Stimulated activated naive CD8-positive, alpha-beta T cell treated with anti-CD3 and anti-CD28 coated beads, Interleukin-15, amount 100 ng/mL, for 72 hours (primary cell): ENCODE measurements around the gene CCER1.

Experiments
- ATAC-seq: fragments of 150-1000 bp; cut with Tn5 transposase; 2 replicates; pipeline ENCODE4 v1.10.0; 2021; ENCODE audit warnings: mild to moderate bottlenecking, moderate library complexity
- DNase-seq, 2 donors: peaks; one replicate each; pipeline ENCODE4 v3.0.0; 2021 to 2022
- H3K27ac Mint-ChIP-seq, 2 donors: one replicate each; pipeline ENCODE4 v1.8.0; 2022; ENCODE audit warnings: mild to moderate bottlenecking in 2 of 2, mixed read lengths in 2 of 2, moderate library complexity in 2 of 2
- H3K27me3 Mint-ChIP-seq: one replicate; pipeline ENCODE4 v1.8.0; 2022; ENCODE audit warnings: mixed read lengths
- H3K4me1 Mint-ChIP-seq: one replicate; pipeline ENCODE4 v1.8.0; 2022; ENCODE audit warnings: mild to moderate bottlenecking, mixed read lengths
- H3K4me3 Mint-ChIP-seq, 2 donors: one replicate each; pipeline ENCODE4 v1.8.0; 2022; ENCODE audit warnings: mild to moderate bottlenecking in 2 of 2, mixed read lengths in 2 of 2, moderate library complexity in 1 of 2
- H3K9me3 Mint-ChIP-seq, 2 donors: one replicate each; pipeline ENCODE4 v1.8.0; 2022; ENCODE audit warnings: mixed read lengths in 2 of 2

The CCER1 gene

GRCh38 chr12:90947869-90948268, 7.1 kb downstream of the CCER1 start:
- Mint-ChIP-seq H3K4me3 (no peak overlapping the region), H3K4me1 (no peaks in the 10 kb centered on the region), H3K9me3 (no peaks in the 10 kb centered on the region), H3K27ac (no peak overlapping the region), H3K27me3 (no peaks in the 10 kb centered on the region)
- ATAC-seq (no peak), DNase-seq (no peak)

DNA sequence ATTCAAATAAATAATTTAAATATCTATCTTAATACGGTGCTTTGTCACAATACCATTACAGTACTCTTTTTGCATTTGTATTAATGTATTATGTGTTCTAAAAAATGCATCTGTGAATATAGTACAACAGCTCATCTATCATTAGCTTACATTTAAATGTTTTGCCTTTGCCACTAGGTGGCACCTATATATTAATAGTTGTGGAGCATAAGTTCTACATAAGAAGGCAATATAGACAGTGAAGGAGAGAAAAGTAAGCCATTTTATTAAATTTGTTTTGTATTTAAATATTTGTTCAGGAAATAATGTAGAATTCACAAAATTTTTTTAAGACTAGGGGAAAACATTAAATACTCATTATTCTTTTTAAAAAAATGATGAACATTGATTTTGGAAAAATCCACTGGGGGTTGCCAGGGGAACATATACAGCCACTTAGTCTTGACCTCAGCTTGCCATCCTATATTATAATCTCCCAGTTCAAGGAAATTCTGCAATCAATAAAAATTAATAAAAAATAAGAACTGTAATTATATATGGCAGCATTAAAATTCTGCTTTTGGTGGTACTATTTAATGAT, 9.8 kb downstream of the CCER1 start:
- ATAC-seq = no peak
- H3K4me3 Mint-ChIP-seq = no peak overlapping the region
- no peak for DNase-seq
- no peaks in the 10 kb centered on the region for H3K9me3 Mint-ChIP-seq
- no peaks in the 10 kb centered on the region for H3K4me1 Mint-ChIP-seq
- H3K27me3 Mint-ChIP-seq = no peaks in the 10 kb centered on the region
- H3K27ac Mint-ChIP-seq = no peak overlapping the region

DNA sequence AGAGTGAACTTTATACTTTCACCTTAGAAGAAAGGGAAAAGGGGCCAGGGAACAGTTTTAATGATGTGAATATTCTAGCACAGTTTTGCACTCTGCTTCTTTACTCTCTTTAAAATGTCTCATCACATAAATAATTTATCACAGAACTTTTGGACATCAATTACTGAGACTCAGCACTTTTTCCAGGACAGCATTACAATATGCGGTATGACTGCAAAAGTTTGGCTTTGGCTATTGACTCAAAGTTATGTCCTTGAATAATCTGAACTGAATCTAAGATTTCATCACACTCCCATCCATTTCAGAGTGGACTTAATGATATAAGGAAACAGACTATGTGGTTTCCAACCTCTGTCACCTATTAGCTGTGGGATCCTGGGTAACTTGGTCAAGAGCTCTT, 11.7 kb downstream of the CCER1 start:
- no peaks in the 10 kb centered on the region for H3K4me1 Mint-ChIP-seq
- no peak for DNase-seq

DNA sequence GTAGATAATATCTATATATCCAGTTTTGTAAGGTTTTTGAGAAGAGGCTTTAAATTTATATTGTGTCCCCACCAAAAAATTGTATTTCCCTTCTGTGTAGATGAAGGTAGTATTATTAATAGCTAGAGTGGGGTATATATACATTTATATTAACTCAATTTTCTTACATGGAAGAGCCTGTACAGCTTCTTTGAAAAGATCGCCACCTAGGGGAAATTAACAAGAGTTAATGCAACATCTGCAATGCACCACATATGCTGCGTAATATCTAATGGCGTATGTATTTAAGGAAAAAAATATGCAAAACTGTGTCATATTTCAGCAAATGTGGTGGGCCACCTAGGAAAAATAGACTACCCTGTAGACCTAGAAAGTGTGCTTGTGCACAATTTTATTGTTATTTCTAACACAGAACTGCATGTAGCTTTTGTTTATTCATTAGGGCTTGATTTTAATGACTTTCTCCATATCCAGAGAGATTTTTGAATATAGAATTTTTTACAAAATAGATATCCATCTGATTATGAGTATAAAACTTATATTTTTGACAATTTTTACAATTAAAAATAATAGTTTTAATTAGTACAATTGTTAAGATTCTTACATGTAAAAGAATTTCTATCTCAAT, 14.0 kb downstream of the CCER1 start:
- Mint-ChIP-seq H3K27me3 (peaks cover 21% of the 10 kb centered on the region), H3K9me3 (no peaks in the 10 kb centered on the region), H3K4me1 (no peaks in the 10 kb centered on the region), H3K4me3 (no peak overlapping the region), H3K27ac (no peak overlapping the region)
- peak; percentile 45 for ATAC-seq
- no peak for DNase-seq

More for the DNA sequence above, 11.7 kb downstream of the CCER1 start:
- Mint-ChIP-seq H3K4me3 (no peak overlapping the region), H3K27ac (no peak overlapping the region), H3K27me3 (peaks cover 5% of the 10 kb centered on the region), H3K9me3 (no peaks in the 10 kb centered on the region)
- no peak for ATAC-seq

- DNase-seq (no peak), ATAC-seq (no peak)
- no peak overlapping the region for H3K27ac Mint-ChIP-seq
- peaks cover 30% of the 10 kb centered on the region for H3K27me3 Mint-ChIP-seq
- no peak overlapping the region for H3K4me3 Mint-ChIP-seq
- H3K9me3 Mint-ChIP-seq = no peaks in the 10 kb centered on the region
- H3K4me1 Mint-ChIP-seq = no peaks in the 10 kb centered on the region
These were observed 15.6 kb downstream of the CCER1 start for GRCh38 chr12:90939382-90939781.

- no peaks in the 10 kb centered on the region for H3K9me3 Mint-ChIP-seq
- no peak for ATAC-seq
- DNase-seq = no peak
- H3K27ac Mint-ChIP-seq = no peak overlapping the region
- no peaks in the 10 kb centered on the region for H3K4me1 Mint-ChIP-seq
- H3K27me3 Mint-ChIP-seq = peaks cover 30% of the 10 kb centered on the region
- H3K4me3 Mint-ChIP-seq = no peak overlapping the region
These were observed 16.5 kb downstream of the CCER1 start for GRCh38 chr12:90938451-90938850.

DNA sequence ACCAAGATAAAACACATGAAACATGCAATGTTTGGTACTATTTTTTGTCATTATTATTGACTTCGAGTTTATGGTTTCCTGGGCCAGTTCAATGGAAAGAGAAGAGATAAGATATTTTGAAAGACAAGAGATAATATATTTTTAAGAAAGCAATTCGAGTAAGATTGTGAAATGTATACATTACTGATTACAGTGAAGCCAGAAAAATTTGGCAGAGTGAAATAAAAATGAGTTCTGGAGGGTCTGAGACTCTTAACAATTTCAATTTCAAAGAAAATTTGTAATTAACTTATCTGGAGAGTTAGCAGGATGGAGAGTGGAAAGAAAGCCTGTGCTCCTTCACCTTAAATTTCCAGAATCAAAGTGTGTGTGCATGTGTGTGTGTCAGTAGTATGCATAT, 17.3 kb downstream of the CCER1 start:
- H3K9me3 Mint-ChIP-seq = no peaks in the 10 kb centered on the region
- DNase-seq = no peak
- H3K4me3 Mint-ChIP-seq = no peak overlapping the region
- H3K4me1 Mint-ChIP-seq = no peaks in the 10 kb centered on the region
- H3K27ac Mint-ChIP-seq = no peak overlapping the region
- no peak for ATAC-seq
- peaks cover 30% of the 10 kb centered on the region for H3K27me3 Mint-ChIP-seq

- Mint-ChIP-seq H3K4me3 (no peak overlapping the region), H3K27ac (no peak overlapping the region), H3K4me1 (no peaks in the 10 kb centered on the region), H3K27me3 (peaks cover 30% of the 10 kb centered on the region), H3K9me3 (peaks cover 0 to 12% of the 10 kb centered on the region in 2 donors)
- ATAC-seq (no peak), DNase-seq (no peak)
These were observed 18.6 kb downstream of the CCER1 start for GRCh38 chr12:90936230-90937005.

- H3K9me3 Mint-ChIP-seq = peaks cover 6 to 17% of the 10 kb centered on the region in 2 donors
- no peaks in the 10 kb centered on the region for H3K27me3 Mint-ChIP-seq
- H3K27ac Mint-ChIP-seq = no peak overlapping the region
- ATAC-seq (no peak), DNase-seq (no peak)
- H3K4me1 Mint-ChIP-seq = no peaks in the 10 kb centered on the region
- no peak overlapping the region for H3K4me3 Mint-ChIP-seq
These were observed 29.4 kb downstream of the CCER1 start for GRCh38 chr12:90925562-90925961.

- no peaks in the 10 kb centered on the region for H3K27me3 Mint-ChIP-seq
These were observed 30.6 kb downstream of the CCER1 start for GRCh38 chr12:90924406-90924805.

DNA sequence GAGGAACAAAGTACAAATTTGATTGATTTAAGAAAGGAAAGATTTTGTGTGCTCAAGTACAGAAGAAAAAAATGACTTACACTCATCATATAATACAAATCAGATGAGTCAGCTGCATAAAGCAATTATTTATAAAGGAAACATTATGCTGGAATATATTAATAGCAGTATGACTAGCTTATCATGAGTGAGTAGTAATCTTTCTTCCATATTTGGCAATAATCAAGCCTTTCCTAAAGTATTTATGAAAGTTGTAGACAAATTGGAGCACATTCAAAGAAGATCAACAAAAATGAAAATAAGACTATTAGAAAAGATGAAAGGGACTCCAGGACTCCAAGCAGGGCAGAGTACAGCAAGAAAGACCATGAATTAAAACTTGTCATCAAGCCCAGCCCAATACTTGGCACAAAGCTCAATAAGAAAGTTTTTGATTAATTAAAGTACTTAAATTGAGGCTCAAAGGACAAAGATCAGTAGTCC, 32.8 kb downstream of the CCER1 start:
- Mint-ChIP-seq H3K9me3 (no peaks in the 10 kb centered on the region), H3K4me1 (no peaks in the 10 kb centered on the region), H3K4me3 (no peak overlapping the region), H3K27me3 (no peaks in the 10 kb centered on the region), H3K27ac (no peak overlapping the region)
- no peak for ATAC-seq
- DNase-seq = no peak

More at GRCh38 chr12:90924406-90924805, 30.6 kb downstream of the CCER1 start:
- DNase-seq (no peak), ATAC-seq (no peak)
- peaks cover 5 to 6% of the 10 kb centered on the region in 2 donors for H3K9me3 Mint-ChIP-seq
- H3K27ac Mint-ChIP-seq = no peak overlapping the region
- no peak overlapping the region for H3K4me3 Mint-ChIP-seq
- H3K4me1 Mint-ChIP-seq = no peaks in the 10 kb centered on the region

DNA sequence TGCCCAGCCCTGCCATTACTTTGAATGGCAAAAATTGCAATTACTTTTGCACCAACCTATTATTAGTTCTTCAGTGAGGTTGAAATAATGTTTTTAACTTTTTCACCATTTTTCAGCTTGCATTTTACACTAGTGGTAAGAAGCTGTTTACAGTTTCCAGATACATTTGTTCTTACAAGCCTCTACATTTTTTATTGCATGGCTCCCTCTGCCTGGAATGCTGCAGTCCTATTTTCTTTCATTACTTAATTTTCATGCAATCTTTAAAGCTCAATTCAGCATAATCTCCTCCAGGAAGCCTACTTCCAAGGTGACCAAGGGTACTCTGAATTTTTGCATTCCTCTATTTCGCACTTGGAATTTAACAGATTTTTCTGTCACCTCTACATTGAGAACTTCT, 33.4 kb downstream of the CCER1 start:
- ATAC-seq (no peak), DNase-seq (no peak)
- Mint-ChIP-seq H3K4me1 (no peaks in the 10 kb centered on the region), H3K27me3 (no peaks in the 10 kb centered on the region), H3K27ac (no peak overlapping the region), H3K9me3 (no peaks in the 10 kb centered on the region), H3K4me3 (no peak overlapping the region)

GRCh38 chr12:90920222-90920621, 34.8 kb downstream of the CCER1 start:
- ATAC-seq = no peak
- Mint-ChIP-seq H3K9me3 (no peaks in the 10 kb centered on the region), H3K27ac (no peak overlapping the region), H3K27me3 (no peaks in the 10 kb centered on the region), H3K4me3 (no peak overlapping the region), H3K4me1 (no peaks in the 10 kb centered on the region)
- DNase-seq = no peak

DNA sequence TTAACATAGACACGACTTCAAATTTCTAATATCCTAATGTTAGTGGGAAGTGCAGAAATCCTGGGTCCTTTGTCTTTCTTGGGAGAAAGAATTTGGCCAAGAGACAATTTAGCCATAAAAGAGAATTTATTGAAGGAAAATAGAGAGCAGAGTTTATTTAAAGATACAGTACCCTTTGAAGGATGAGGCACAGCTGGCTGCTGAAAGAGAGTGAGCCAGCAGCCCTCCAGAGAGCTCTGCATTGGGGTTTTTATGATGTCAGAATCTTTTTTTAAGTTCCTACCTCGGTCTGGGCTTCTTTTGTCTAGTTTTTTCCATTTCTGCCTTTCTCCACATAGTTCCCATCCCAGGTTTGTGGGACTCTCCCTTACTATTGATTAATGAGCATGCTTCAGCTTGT, 37.5 kb downstream of the CCER1 start:
- DNase-seq = no peak
- Mint-ChIP-seq H3K4me1 (no peaks in the 10 kb centered on the region), H3K27ac (no peak overlapping the region), H3K9me3 (peaks cover 0 to 7% of the 10 kb centered on the region in 2 donors), H3K4me3 (no peak overlapping the region), H3K27me3 (no peaks in the 10 kb centered on the region)
- no peak for ATAC-seq

GRCh38 chr12:90916516-90916915, 38.5 kb downstream of the CCER1 start:
- DNase-seq = no peak
- no peaks in the 10 kb centered on the region for H3K27me3 Mint-ChIP-seq
- H3K4me3 Mint-ChIP-seq = no peak overlapping the region
- no peak overlapping the region for H3K27ac Mint-ChIP-seq
- peaks cover 0 to 7% of the 10 kb centered on the region in 2 donors for H3K9me3 Mint-ChIP-seq
- no peaks in the 10 kb centered on the region for H3K4me1 Mint-ChIP-seq
- ATAC-seq = no peak

- no peaks in the 10 kb centered on the region for H3K4me1 Mint-ChIP-seq
- DNase-seq (no peak), ATAC-seq (no peak)
- H3K9me3 Mint-ChIP-seq = peaks cover 0 to 7% of the 10 kb centered on the region in 2 donors
- no peaks in the 10 kb centered on the region for H3K27me3 Mint-ChIP-seq
- no peak overlapping the region for H3K27ac Mint-ChIP-seq
- H3K4me3 Mint-ChIP-seq = no peak overlapping the region
These were observed 39.6 kb downstream of the CCER1 start for GRCh38 chr12:90915353-90915752.
